NCI-H774 (cell line): ENCODE data around the gene ENDOD1.

Experiments used
- DNase-seq: peaks from one replicate; lab custom pipeline; 2025; lab: John Stamatoyannopoulos, UW

The ENDOD1 gene

GRCh38 chr11:95170294-95170693 lies 80.6 kb downstream of the ENDOD1 start:
- DNase-seq = no peak

- no peak for DNase-seq
Measured at GRCh38 chr11:95175818-95176380, 86.3 kb downstream of the ENDOD1 start.
